OCI-LY7 (cell line): Measurements from ENCODE around the gene GRK3. TPM values are rescaled to one million over a fixed set of nuclear protein-coding genes. Genes with fewer than 3 reads are reported as not detected.

Source experiments
- BruUV-seq: library from RNA; stranded (reverse); fragments of 400-500 nt; replicated peaks from 2 replicates; lab custom pipeline; 2021; lab: Mats Ljungman, UMichigan
- CTCF ChIA-PET: fragments of 300-600 bp; sonication (Branson Sonifier 250); formaldehyde crosslinking; loops from one replicate; lab custom pipeline; 2022; ENCODE audit warnings: antibody characterized with exemption; ENCODE audit not compliant: unreplicated experiment; lab: Charles Lee
- POLR2A ChIA-PET: fragments of 300-600 bp; sonication (Branson Sonifier 250); formaldehyde crosslinking; loops from one replicate; lab custom pipeline; 2022; ENCODE audit warnings: antibody characterized with exemption; lab: Charles Lee
- DNase-seq: peaks from one replicate; pipeline ENCODE4 v3.0.0-alpha.2; 2015; ENCODE audit warnings: low spot score
- H2AFZ ChIP-seq: fragments of 200-600 bp; sonication (generic), shearing (Covaris generic); 2 replicates; pipeline ENCODE4 v1.6.1; 2014; ENCODE audit warnings: mild to moderate bottlenecking, antibody characterized with exemption, low read length, moderate library complexity
- H3K27ac ChIP-seq: fragments of 200-600 bp; sonication (generic); 2 replicates; pipeline ENCODE4 v1.5.1; 2014; ENCODE audit warnings: mixed run types, low read depth, mild to moderate bottlenecking, moderate library complexity, low read length, inconsistent platforms; ENCODE audit not compliant: poor library complexity, severe bottlenecking
- H3K36me3 ChIP-seq: fragments of 200-600 bp; sonication (generic); 2 replicates; pipeline ENCODE4 v1.6.1; 2014; ENCODE audit warnings: mild to moderate bottlenecking, antibody characterized with exemption, low read length, moderate library complexity, mixed read lengths; ENCODE audit not compliant: insufficient read depth
- H3K4me1 ChIP-seq: fragments of 200-600 bp; sonication (generic); 2 replicates; pipeline ENCODE4 v1.5.1; 2014; ENCODE audit warnings: mild to moderate bottlenecking, low read length; ENCODE audit not compliant: insufficient read depth, poor library complexity, severe bottlenecking
- H3K4me2 ChIP-seq: fragments of 200-600 bp; sonication (generic); 2 replicates; pipeline ENCODE4 v1.6.1; 2014; ENCODE audit warnings: mild to moderate bottlenecking, low read length
- H3K4me3 ChIP-seq: fragments of 200-600 bp; sonication (generic); 2 replicates; pipeline ENCODE4 v1.5.1; 2014; ENCODE audit warnings: mild to moderate bottlenecking, low read depth, low read length; ENCODE audit not compliant: poor library complexity, severe bottlenecking
- H3K79me2 ChIP-seq: fragments of 200-600 bp; sonication (generic); 2 replicates; pipeline ENCODE4 v1.6.1; 2016; ENCODE audit warnings: low read depth, mild to moderate bottlenecking, low read length, moderate library complexity, mixed read lengths; ENCODE audit not compliant: insufficient read depth
- H3K9me2 ChIP-seq: fragments of 200-600 bp; sonication (generic); 2 replicates; pipeline ENCODE4 v1.6.1; 2016; ENCODE audit warnings: mild to moderate bottlenecking, low read length, mixed read lengths; ENCODE audit not compliant: insufficient read depth
- H3K9me3 ChIP-seq: fragments of 200-600 bp; sonication (generic); 2 replicates; pipeline ENCODE4 v1.6.1; 2014; ENCODE audit warnings: mild to moderate bottlenecking, mixed run types, low read length, mixed read lengths
- H4K20me1 ChIP-seq: fragments of 200-600 bp; sonication (generic); 2 replicates; pipeline ENCODE4 v1.6.1; 2014; ENCODE audit warnings: mild to moderate bottlenecking, antibody characterized with exemption, low read length, moderate library complexity, mixed read lengths; ENCODE audit not compliant: insufficient read depth
- EZH2phosphoT487 ChIP-seq: fragments of 200-600 bp; sonication (generic); IDR thresholded peaks from 2 replicates; pipeline ENCODE4 v1.6.1; 2018; ENCODE audit warnings: low read depth, borderline replicate concordance, mild to moderate bottlenecking, mixed run types, antibody characterized with exemption, low read length, moderate library complexity, mixed read lengths
- intact Hi-C: fragments of 100-400 bp; cut with micrococcal nuclease; formaldehyde crosslinking; loops from one replicate; pipeline ENCODE4 v1.10.0; 2022; ENCODE audit not compliant: unreplicated experiment
- total RNA-seq, 2 experiments: library from RNA; depleted of rRNA in 1 of 2; stranded (reverse); fragments of >200 nt in 1 of 2; shearing (Covaris generic) in 1 of 2; gene quantifications; 2 replicates each; pipeline ENCODE4 v1.2.3, GENCODE V29; 2014 to 2022
- TF ChIP-seq, protein P1 (sequence below): fragments of 200-600 bp; sonication (generic); conservative IDR thresholded peaks from 2 replicates; pipeline ENCODE4 v1.5.1; 2014; ENCODE audit warnings: mild to moderate bottlenecking, antibody characterized with exemption, low read length, moderate library complexity, mixed read lengths

The GRK3 gene
- total RNA-seq, 2 experiments from 2014 or later: 14.2 to 39.3 TPM

DNA sequence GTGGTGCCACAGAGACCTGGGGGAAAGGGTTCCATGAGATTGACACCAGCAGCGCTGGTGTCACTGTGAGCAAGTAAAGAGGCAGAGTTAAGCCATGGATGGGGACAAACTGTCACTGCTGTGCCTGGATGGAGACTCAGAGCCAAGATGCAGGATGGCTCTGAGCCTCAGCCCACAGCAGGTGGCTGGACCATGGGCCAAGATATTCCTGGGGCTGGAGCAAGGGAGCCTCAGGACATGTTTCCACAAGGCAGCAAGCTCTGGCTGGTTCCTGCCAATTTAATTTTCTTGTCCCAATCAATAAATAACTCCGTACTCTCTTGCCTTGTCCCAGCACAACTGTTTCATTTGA lies 200.5 kb downstream of the GRK3 start:
- Histone ChIP-seq H2AFZ (no peak overlapping the region), H3K4me3 (no peak overlapping the region), H3K79me2 (no peaks in the 10 kb centered on the region), H3K4me1 (no peaks in the 10 kb centered on the region), H3K27ac (no peak overlapping the region), H3K9me3 (0 out of 2 replicates have a peak, but pooled peaks cover 7% of the 10 kb centered on the region), H4K20me1 (no peaks in the 10 kb centered on the region), H3K4me2 (no peak overlapping the region), H3K9me2 (no peaks in the 10 kb centered on the region), H3K36me3 (no peaks in the 10 kb centered on the region)
- TF ChIP-seq EZH2phosphoT487: no peak
- TF ChIP-seq, protein P1, sequence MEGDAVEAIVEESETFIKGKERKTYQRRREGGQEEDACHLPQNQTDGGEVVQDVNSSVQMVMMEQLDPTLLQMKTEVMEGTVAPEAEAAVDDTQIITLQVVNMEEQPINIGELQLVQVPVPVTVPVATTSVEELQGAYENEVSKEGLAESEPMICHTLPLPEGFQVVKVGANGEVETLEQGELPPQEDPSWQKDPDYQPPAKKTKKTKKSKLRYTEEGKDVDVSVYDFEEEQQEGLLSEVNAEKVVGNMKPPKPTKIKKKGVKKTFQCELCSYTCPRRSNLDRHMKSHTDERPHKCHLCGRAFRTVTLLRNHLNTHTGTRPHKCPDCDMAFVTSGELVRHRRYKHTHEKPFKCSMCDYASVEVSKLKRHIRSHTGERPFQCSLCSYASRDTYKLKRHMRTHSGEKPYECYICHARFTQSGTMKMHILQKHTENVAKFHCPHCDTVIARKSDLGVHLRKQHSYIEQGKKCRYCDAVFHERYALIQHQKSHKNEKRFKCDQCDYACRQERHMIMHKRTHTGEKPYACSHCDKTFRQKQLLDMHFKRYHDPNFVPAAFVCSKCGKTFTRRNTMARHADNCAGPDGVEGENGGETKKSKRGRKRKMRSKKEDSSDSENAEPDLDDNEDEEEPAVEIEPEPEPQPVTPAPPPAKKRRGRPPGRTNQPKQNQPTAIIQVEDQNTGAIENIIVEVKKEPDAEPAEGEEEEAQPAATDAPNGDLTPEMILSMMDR: no peak
- no peak for DNase-seq
- intact Hi-C loops: no loop called here
- ChIA-PET CTCF (no interaction called here), POLR2A (no interaction called here)
- no TSS peak for BruUV-seq

DNA sequence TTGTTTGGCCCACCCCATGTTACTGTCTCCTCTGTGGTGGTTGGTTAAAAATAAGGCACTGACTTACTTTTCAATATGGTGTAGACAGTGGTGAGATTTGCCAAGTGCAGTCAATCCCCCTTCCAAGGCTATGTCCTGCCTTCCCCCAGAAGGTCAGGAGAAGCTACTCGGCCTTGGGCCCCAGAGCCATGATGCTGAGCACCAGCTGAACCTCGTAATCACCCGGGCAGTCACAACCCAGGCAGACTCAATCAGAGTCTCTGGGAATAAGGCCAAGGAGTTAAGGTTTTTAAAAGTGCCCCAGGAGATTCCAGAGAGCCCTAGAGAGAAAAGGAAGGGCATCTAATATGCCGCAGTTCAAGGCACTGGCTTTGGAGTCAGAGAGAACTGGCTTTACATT lies 201.3 kb downstream of the GRK3 start:
- H3K79me2 ChIP-seq: no peaks in the 10 kb centered on the region
- no peaks in the 10 kb centered on the region for H3K36me3 ChIP-seq
- H3K4me2 ChIP-seq: no peak overlapping the region
- POLR2A ChIA-PET: interaction anchor here (1.6 kb wide), 1 partner anchor 61 kb away, joined by 3 read pairs; no protein-coding TSS in a partner anchor
- intact Hi-C loops: no loop called here
- CTCF ChIA-PET: no interaction called here
- no peaks in the 10 kb centered on the region for H3K4me1 ChIP-seq
- 0 out of 2 replicates have a peak, but pooled peaks cover 7% of the 10 kb centered on the region for H3K9me3 ChIP-seq
- no peaks in the 10 kb centered on the region for H4K20me1 ChIP-seq
- no TSS peak for BruUV-seq
- no peak overlapping the region for H3K27ac ChIP-seq
- no peak overlapping the region for H3K4me3 ChIP-seq
- DNase-seq: no peak
- H3K9me2 ChIP-seq: no peaks in the 10 kb centered on the region
- TF ChIP-seq, protein P1: no peak
- TF ChIP-seq EZH2phosphoT487: no peak
- H2AFZ ChIP-seq: no peak overlapping the region

DNA sequence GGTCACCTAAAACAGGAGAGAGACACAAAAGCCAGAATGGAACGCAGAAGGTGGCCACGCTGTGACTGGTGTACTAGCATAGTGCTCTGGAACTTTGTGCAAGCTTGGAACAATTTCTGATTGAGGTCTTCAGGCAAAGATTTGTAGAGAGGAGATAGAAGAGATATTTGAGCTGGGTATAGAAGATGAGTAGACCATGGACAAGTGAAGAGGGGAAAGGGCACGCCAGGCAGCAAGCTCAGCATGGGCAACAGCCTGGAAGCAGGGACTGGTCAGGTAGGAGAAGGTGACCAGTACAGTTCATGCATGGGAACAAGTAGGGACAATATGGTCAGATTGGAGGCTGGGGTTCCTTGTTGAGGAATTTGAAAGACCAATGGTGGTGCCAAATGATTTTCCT lies 201.9 kb downstream of the GRK3 start:
- BruUV-seq: no TSS peak
- no peaks in the 10 kb centered on the region for H3K9me2 ChIP-seq
- H2AFZ ChIP-seq: no peak overlapping the region
- H4K20me1 ChIP-seq: no peaks in the 10 kb centered on the region
- no peak overlapping the region for H3K27ac ChIP-seq
- H3K36me3 ChIP-seq: no peaks in the 10 kb centered on the region
- CTCF ChIA-PET: no interaction called here
- H3K9me3 ChIP-seq: 0 out of 2 replicates have a peak, but pooled peaks cover 7% of the 10 kb centered on the region
- H3K4me1 ChIP-seq: no peaks in the 10 kb centered on the region
- no peaks in the 10 kb centered on the region for H3K79me2 ChIP-seq
- intact Hi-C loops: no loop called here
- no peak for DNase-seq
- no peak overlapping the region for H3K4me3 ChIP-seq
- H3K4me2 ChIP-seq: no peak overlapping the region
- POLR2A ChIA-PET: interaction anchor here (1.6 kb wide), 1 partner anchor 61 kb away, joined by 3 read pairs; no protein-coding TSS in a partner anchor
- TF ChIP-seq EZH2phosphoT487: no peak
- TF ChIP-seq, protein P1: no peak
